ENCODE results near the gene TMEM186.
"Not testable (repeated sequence)": the region's sequence is repeated elsewhere in the genome, so short reads cannot be mapped to it uniquely, and the experiment has no call there.

Gene TMEM186

GRCh38 chr16:8812162-8812843 is 14.9 kb upstream of the TMEM186 start:
- no peak for DNase-seq (ENCODE audit: low read depth)

DNA sequence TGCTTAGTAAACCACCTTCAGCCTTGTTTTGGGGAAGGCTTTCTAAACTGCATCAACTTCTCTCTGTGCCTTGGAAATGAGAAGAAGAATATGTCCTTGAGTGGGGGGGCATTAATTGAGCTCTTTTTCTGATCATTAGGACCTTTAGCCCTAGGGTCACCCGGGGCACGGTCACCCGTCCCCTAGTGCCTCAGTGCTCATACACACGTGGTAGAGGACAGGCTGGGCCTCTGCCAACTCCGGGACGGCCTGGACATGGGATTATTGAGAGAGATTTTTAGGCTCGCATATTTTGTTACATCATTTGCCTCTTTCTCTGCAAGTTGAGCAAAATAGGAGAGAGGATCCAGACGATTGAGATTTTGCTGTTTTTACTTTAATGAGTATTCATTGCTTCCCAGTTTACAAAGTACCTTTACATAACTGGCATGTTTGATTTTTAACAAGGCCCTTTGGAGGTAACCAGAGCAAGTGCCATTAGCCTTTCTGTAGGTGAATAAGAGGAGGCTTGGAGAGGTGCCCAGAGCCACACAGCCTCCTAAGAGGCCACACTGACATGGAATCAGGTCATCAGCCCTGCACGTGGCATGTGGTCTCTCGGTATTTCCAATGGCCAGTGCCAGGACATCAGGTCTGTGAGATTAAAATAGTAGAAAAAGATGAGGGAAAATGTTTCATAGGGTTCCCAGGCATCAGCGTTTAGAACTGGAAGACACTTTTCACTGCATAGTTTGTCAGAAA is 11.3 kb upstream of the TMEM186 start:
- DNase-seq (ENCODE audit: low read depth): no peak

DNA sequence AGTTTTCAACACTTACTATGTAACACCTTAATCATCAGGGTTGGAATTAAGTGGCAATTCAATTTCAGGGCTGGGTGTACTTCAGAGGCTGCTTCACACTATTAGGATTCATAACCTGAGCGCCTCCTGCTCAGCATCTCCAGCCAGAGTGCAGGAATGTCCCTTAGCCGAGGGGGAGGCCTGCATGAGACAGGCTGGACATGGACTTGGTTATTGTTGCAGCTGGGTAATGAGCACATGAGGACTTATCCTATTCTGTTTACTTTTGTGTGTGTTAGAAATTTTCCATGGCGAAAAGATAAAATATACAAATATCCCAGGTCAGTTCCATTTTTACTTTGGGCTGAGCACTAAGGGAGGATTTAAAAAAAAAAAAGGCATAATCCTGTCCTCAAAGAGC is 10.6 kb upstream of the TMEM186 start:
- DNase-seq (ENCODE audit: low read depth): no peak

GRCh38 chr16:8807189-8807588 is 9.8 kb upstream of the TMEM186 start:
- no peak for DNase-seq (ENCODE audit: low read depth)

DNA sequence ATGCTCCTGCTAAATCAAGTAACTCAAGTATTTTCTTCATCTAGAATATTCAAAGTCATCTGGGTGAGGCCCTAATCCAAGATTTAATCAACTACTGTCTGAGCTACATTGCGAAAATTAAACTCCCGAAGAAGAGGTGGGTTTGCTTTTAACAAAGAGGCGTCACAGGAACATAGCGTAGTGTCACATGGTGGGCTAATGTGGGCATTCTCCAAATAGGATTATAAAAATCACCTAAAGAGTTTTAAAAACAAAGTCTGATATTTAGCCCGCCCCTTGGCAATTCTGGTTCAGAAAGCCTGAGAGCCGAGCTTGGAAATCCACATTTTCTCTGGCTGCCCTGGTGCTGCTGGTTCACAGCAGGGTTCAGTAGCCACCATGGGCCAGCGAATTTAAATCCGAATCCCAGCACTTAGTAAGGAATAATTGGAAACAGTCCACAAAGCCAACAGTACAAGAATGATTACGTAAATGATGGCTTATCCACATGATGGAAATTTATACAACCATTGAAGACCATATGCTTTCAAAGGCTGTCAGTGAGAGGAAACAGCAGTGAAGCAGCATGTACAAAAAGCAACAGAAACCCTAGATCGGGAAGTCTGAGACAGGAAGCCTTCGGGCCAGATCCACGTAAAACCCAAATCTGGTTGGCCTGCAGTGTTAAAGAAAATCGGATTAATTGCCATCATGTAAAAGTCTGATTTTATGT is 9.0 kb upstream of the TMEM186 start:
- peak; percentile 21 for DNase-seq (ENCODE audit: low read depth)

GRCh38 chr16:8804313-8804712 is 6.9 kb upstream of the TMEM186 start:
- DNase-seq (ENCODE audit: low read depth): no peak

DNA sequence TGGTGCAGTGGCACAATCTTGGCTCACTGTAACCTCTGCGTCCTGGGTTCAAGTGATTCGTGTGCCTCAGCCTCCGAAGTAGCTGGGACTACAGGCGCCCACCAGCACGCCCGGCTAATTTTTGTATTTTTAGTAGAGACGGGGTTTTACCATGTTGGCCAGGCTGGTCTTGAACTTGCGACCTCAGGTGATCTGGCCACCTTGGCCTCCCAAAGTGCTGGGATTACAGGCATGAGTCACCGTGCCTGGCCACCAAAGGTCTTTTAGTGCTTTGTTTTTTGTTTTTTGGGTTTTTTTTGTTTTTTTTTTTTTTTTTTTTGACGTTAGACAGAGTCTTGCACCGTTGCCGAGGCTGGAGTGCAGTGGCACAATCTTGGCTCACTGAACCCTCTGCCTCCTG is 6.3 kb upstream of the TMEM186 start:
- not testable (repeated sequence) for DNase-seq (ENCODE audit: low read depth)

DNA sequence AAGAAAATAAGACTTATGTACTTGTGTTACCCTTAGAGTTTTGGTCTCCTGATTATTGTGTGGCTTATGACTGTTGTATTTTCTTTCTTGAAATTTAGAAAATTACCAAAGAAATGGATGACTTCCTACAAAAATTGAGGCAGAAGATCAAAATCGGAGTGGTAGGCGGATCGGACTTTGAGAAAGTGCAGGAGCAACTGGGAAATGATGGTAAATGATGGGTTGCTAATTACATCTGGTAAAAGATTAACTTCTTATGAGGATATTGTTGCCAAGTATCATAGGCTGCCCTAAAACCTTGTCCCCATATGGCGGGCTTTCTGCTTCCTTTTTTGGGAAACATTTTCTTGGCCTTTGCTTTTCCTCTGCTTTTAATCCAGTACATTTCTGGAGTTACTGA is 4.3 kb upstream of the TMEM186 start:
- DNase-seq (ENCODE audit: low read depth): no peak

- DNase-seq (ENCODE audit: low read depth): no peak
Observed at GRCh38 chr16:8798535-8799157, 1.2 kb upstream of the TMEM186 start.

DNA sequence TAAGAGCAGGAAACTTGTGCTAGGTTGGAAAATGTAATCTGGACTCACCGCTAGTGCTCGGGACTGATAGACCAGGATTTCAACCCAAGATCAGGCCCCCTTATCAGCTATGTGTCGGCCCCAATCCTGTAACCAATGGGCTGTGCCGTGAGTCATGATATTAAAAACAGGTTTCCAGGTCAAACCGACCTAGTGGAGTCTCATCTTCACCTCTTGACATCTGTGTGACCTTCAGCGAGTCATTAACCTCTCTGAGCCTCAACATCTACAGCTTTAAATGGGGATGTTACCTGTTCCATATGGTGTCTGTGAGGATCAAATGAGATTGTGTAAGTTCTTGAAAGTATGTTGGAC is 712 bp upstream of the TMEM186 start:
- no peak for DNase-seq (ENCODE audit: low read depth)

DNA sequence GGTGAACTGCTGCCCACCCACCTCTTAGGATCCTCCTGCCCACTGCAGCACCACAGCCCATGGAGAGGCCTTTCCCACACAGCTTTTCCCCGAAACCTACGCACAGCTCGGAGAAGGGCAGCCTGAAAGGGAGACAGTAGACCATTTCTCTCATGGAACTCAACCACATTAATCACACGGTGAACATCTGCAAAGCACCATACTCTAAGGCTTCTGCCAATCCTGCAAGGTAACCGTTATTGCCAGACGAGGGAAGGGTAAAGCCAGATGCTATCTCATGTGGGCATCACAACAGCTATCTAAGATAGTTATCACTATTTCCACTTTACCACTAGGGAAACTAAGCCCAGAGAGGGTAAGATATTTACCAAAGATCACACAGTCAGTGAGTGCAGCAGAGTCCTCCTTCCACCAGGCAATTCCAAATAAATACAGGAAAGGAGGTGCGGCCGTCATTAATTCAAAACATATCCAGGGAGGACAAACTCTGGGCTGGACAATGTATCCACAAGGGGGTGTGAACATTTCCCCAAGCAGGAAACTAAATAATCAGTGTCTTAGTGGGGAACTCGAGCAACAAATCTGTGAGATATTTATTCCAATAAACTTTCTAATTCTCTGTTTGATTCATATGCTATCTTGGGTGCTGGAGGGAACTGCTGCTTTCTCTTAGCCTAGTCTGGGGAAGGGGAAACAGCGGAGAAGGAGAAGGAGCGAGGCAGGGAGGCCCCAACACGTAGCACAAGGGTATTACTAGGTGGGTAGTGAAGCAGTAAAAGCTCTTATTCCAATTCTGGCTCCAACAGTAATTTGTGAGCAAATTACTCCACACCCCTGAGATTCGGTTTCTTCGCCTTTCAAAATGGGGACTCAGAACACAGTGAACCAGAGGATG is 723 bp downstream of the TMEM186 start:
- no peak for DNase-seq (ENCODE audit: low read depth)

GRCh38 chr16:8795818-8796217 is 1.6 kb downstream of the TMEM186 start:
- no peak for DNase-seq (ENCODE audit: low read depth)

DNA sequence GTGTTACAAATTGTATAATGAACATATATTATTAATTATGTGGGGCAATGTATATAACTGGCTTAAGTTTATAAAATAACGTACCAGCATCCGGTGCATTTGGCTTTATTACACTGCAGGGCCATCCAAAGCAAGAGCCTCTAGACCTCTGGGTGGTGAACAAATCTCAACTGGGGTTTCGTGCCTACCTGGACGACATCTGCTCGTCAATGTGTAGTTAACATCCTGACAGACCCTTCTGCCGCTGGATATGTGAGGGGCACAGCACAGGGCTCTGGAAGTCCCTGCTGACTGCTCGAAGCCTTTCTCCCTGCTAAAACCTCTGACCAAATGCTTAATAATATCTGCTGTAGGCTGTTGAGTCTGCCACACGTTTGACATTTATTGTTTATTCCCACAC is 2.3 kb downstream of the TMEM186 start:
- no peak for DNase-seq (ENCODE audit: low read depth)

- no peak for DNase-seq (ENCODE audit: low read depth)
Observed at GRCh38 chr16:8788578-8789172, 8.8 kb downstream of the TMEM186 start.

GRCh38 chr16:8786316-8786715 is 11.1 kb downstream of the TMEM186 start:
- DNase-seq (ENCODE audit: low read depth): not testable (repeated sequence)

DNA sequence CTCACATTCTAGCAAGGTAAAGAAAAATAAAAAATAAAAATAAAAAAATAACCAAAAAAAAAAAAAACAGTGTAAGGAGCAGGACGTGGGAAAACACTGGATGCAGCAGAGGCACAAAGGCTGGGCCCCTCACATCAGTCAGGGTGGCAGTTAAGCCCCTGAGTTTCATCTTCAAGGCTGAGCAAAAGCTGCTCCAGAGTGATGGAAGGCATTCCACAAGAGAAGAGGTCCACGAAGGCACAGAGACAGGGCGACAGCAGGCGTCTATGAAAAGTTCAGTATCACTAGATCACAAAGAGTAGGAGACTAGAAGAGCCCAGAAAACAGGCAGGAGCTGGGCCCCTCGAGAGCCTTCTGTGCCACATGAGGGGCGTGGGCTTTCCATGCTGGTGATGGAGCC is 12.0 kb downstream of the TMEM186 start:
- DNase-seq (ENCODE audit: low read depth): no peak

GRCh38 chr16:8782673-8783072 is 14.8 kb downstream of the TMEM186 start:
- no peak for DNase-seq (ENCODE audit: low read depth)

- no peak for DNase-seq (ENCODE audit: low read depth)
Observed at GRCh38 chr16:8781797-8782196, 15.6 kb downstream of the TMEM186 start.

DNA sequence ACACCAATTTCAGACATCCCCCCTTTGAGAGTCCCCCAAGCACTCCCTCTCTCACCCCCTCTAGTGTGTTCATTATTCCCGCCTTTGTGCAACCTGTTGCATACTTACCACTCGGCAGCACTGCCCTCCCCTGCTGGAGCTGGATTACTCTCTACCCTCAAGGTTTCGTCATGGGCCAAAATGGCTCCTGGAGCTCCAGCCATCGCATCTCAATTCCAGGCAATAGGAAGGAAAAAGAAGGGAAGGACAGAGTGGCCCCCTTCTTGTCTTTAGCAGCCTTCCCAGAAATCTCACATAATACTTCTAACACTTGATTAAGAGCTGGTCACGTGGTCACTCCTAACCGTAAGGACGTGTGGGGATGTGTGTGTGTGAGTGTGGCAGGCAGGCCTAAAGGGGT is 20.2 kb downstream of the TMEM186 start:
- no peak for DNase-seq (ENCODE audit: low read depth)

- DNase-seq (ENCODE audit: low read depth): no peak
Observed at GRCh38 chr16:8776129-8776584, 21.3 kb downstream of the TMEM186 start.

DNA sequence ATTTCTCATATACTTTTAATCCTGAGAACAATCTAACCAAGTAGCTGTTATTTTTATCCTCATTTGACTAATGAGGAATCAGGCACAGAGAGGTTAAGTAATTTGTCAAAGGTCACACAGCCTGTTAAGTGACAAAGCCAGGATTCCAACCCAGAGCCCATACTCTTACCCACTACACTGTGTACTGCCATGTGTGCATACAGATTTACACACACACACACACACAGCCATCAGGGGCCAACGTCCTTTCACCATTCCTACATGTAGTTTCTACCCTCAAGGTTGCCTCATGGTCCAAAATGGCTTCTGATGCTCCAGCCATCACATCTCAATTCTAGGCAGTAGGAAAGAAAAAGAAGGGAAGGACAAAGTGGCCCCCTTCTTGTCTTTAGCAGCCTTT is 22.1 kb downstream of the TMEM186 start:
- no peak for DNase-seq (ENCODE audit: low read depth)

Data from fibroblast of gingiva (primary cell).